ENCODE data around the gene VCAN.

DNA sequence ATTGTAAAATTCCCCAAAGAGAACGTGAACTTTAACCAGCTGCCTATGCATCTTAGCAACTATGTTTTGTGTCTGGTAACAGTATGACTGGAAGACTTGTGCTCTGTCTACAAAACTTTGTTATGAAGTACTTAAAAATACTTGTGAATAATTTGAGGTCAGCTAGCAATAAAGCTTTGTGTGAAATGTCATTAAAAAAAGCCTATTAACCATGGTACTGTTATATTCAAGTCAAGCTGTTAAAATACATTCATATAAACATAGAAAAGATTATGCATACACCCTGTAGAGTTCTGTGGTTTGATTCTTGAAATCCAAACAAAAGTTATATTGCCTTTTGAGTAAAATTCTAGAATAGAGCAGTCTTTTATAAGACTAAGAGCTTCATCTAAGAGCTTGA, 60.1 kb downstream of the VCAN start:
- TF ChIP-seq EZH2 (IDR thresholded peaks at IDR 0.05; ENCODE audit: low read depth, unreplicated experiment) (no peak), ZNF331 (CRISPR knock-in tag; IDR thresholded peaks at IDR 0.05; ENCODE audit: low read depth) (no peak), CREB1 (CRISPR knock-in tag; IDR thresholded peaks at IDR 0.05; ENCODE audit: low read depth) (no peak), JUNB (IDR thresholded peaks at IDR 0.05; ENCODE audit: unreplicated experiment) (no peak)
- TF ChIP-seq, protein P1, sequence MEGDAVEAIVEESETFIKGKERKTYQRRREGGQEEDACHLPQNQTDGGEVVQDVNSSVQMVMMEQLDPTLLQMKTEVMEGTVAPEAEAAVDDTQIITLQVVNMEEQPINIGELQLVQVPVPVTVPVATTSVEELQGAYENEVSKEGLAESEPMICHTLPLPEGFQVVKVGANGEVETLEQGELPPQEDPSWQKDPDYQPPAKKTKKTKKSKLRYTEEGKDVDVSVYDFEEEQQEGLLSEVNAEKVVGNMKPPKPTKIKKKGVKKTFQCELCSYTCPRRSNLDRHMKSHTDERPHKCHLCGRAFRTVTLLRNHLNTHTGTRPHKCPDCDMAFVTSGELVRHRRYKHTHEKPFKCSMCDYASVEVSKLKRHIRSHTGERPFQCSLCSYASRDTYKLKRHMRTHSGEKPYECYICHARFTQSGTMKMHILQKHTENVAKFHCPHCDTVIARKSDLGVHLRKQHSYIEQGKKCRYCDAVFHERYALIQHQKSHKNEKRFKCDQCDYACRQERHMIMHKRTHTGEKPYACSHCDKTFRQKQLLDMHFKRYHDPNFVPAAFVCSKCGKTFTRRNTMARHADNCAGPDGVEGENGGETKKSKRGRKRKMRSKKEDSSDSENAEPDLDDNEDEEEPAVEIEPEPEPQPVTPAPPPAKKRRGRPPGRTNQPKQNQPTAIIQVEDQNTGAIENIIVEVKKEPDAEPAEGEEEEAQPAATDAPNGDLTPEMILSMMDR (conservative IDR thresholded peaks at IDR 0.05; ENCODE audit: low read depth in 2 of 2) = no peak
- TF ChIP-seq, protein P2, sequence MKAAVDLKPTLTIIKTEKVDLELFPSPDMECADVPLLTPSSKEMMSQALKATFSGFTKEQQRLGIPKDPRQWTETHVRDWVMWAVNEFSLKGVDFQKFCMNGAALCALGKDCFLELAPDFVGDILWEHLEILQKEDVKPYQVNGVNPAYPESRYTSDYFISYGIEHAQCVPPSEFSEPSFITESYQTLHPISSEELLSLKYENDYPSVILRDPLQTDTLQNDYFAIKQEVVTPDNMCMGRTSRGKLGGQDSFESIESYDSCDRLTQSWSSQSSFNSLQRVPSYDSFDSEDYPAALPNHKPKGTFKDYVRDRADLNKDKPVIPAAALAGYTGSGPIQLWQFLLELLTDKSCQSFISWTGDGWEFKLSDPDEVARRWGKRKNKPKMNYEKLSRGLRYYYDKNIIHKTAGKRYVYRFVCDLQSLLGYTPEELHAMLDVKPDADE (IDR thresholded peaks at IDR 0.05) = no peak

All from GM23338 (cell line).